Measurements from ENCODE around the gene TLR7. TPM values are rescaled to one million over a fixed set of nuclear protein-coding genes. Genes with fewer than 3 reads are reported as not detected.

TLR7 gene
- total RNA-seq, 6 experiments from 2014 or later, result 0.10 to 0.58 (median 0.15) TPM

DNA sequence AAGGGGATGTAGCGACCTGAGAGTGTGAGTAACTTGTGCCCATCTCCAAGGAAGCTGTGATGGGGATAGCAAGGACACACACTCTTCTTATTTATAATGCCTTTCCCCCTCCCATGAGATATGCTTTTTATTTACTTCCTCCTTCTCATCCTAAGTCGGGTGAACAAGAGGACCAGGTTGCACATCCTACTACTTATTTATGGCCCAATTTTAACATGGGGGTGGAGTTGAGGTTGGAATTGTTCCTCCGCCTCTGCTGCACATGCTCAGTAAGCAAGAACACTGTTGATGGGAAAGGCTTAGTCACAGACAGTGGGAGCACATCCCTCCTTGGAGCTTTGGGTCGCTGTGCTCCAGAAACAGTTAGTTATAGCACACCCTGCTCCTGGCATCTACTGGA is 24.3 kb downstream of the TLR7 start:
- Histone ChIP-seq H3K27me3 (no peaks in the 10 kb centered on the region), H3K4me3 (no peak overlapping the region), H3K9me3 (no peaks in the 10 kb centered on the region), H3K27ac (no peak overlapping the region), H3K4me1 (no peaks in the 10 kb centered on the region), H3K36me3 (no peaks in the 10 kb centered on the region)
- intact Hi-C loops (cut with DNase I), result loop anchor here (10.0 kb wide), 1 partner anchor 76 kb away; no protein-coding TSS in a partner anchor
- WGBS (ENCODE audit: insufficient coverage, low coverage, low lambda C conversion rate, missing lambda C conversion rate), result 57% methylated on average over 4 of the region's 4 CpGs
- TF ChIP-seq CTCF (IDR thresholded peaks at IDR 0.05) (no peak), POLR2A (IDR thresholded peaks at IDR 0.05) (no peak)
- ATAC-seq, result no peak
- DNase-seq, result no peak

- intact Hi-C loops (cut with DNase I), result loop anchor here (10.0 kb wide), 1 partner anchor 77 kb away; no protein-coding TSS in a partner anchor
- WGBS (ENCODE audit: insufficient coverage, low coverage, low lambda C conversion rate, missing lambda C conversion rate), result 28% methylated on average over 2 of the region's 2 CpGs
- TF ChIP-seq CTCF (IDR thresholded peaks at IDR 0.05), result no peak
- TF ChIP-seq POLR2A (IDR thresholded peaks at IDR 0.05), result no peak
Measured at GRCh38 chrX:12891915-12892506, 25.1 kb downstream of the TLR7 start.

GRCh38 chrX:12892716-12893115 is 25.8 kb downstream of the TLR7 start:
- H3K27me3 ChIP-seq, result no peaks in the 10 kb centered on the region
- WGBS (ENCODE audit: insufficient coverage, low coverage, low lambda C conversion rate, missing lambda C conversion rate), result 35% methylated on average over 2 of the region's 2 CpGs
- H3K9me3 ChIP-seq, result no peaks in the 10 kb centered on the region
- DNase-seq (no peak), ATAC-seq (no peak)
- H3K27ac ChIP-seq, result no peak overlapping the region
- TF ChIP-seq POLR2A (IDR thresholded peaks at IDR 0.05) (no peak), CTCF (IDR thresholded peaks at IDR 0.05) (no peak)
- intact Hi-C loops (cut with DNase I), result loop anchor here (10.0 kb wide), 1 partner anchor 78 kb away; no protein-coding TSS in a partner anchor
- no peaks in the 10 kb centered on the region for H3K4me1 ChIP-seq
- H3K36me3 ChIP-seq, result no peaks in the 10 kb centered on the region
- no peak overlapping the region for H3K4me3 ChIP-seq

More at GRCh38 chrX:12891915-12892506, 25.1 kb downstream of the TLR7 start:
- ATAC-seq (no peak), DNase-seq (no peak)
- H3K9me3 ChIP-seq, result no peaks in the 10 kb centered on the region
- no peaks in the 10 kb centered on the region for H3K36me3 ChIP-seq
- H3K4me1 ChIP-seq, result no peaks in the 10 kb centered on the region
- H3K27ac ChIP-seq, result no peak overlapping the region
- H3K4me3 ChIP-seq, result no peak overlapping the region
- no peaks in the 10 kb centered on the region for H3K27me3 ChIP-seq

DNA sequence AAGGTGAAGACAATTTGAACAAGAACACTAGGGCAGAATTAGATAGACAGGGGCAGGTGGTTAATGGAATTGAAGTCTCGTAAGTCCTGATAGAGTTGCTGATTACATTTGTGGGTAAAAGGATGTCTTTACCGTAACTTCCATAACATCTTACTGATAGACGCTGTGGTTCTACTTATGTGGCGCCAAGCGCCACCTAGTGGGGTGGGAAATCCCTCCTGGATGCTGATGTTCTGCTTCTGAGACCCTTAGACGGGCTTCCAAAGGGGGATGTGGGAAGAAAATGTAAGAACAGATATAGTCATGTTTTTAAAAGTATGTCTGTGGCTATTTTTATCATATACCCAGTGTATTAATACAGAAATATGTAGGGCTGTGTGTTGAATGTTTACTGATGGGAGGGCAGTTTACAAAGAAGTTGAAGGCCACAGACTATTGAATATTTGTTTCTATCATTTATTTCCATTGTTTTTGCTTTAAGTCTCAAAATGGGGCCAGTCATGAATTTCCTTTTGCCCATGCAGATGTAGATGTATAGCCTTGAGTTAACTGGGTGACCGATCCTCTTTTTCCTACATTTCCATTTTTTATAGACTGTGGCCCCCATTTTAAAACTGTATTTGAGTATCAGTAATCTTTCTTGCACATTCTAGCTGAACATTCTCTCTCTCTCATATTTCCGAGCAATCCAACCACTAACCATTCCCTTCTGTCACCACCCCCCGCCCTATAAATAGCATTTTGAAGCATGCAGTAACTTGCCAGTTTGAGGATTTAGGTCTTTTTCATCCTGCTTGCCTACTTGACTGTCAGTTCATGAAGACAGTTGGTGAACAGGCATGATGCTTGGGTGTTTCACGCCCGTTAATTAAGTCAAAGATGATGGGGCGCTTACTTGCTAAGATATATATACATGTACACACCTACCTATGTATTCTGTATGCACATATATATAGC is 27.5 kb downstream of the TLR7 start:
- TF ChIP-seq CTCF (IDR thresholded peaks at IDR 0.05) (peak; percentile 42 to 77 (median 66)), POLR2A (IDR thresholded peaks at IDR 0.05) (no peak)
- H3K4me3 ChIP-seq, result no peak overlapping the region
- H3K4me1 ChIP-seq, result no peaks in the 10 kb centered on the region
- H3K36me3 ChIP-seq, result no peaks in the 10 kb centered on the region
- DNase-seq (peak in 1 of 3 donors; percentile 39), ATAC-seq (peak; percentile 49 to 63 (median 56))
- intact Hi-C loops (cut with DNase I), result loop anchor here (10.0 kb wide), 1 partner anchor 80 kb away; no protein-coding TSS in a partner anchor
- H3K27me3 ChIP-seq, result no peaks in the 10 kb centered on the region
- no peak overlapping the region for H3K27ac ChIP-seq
- H3K9me3 ChIP-seq, result no peaks in the 10 kb centered on the region
- WGBS (ENCODE audit: insufficient coverage, low coverage, low lambda C conversion rate, missing lambda C conversion rate), result 37% methylated on average over 12 of the region's 12 CpGs

Measured in right lobe of liver (tissue), 6 donors.